ENCODE results near the gene PRICKLE2. TPM values are rescaled to one million over a fixed set of nuclear protein-coding genes. Genes with fewer than 3 reads are reported as not detected.

The PRICKLE2 gene
- total and polyA plus RNA-seq, 2 donors (not counting 1 experiment from before 2014, with no cell fraction given) = 14.1 to 29.4 TPM

DNA sequence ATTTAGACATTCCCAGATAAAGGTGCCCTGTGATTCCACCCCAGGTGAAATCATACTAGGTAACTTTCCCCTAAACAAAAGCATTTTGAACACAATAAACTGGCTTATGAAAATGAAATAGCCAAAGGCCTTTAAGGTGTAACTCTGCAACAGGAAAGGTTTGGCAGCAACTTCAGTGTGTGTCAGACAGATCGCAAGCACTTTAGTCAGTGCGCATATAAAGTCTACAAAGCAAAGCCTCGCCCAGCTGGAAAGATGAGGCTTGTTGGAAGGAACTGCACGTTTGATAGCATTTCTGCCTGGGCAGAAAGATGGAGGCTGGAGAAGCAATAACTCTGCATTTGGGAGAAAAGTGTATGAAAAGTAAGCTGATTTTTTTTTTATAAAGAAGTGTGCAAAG, 57.9 kb downstream of the PRICKLE2 start:
- TF ChIP-seq CTCF (conservative IDR thresholded peaks at IDR 0.05 in 1 of 2, IDR thresholded peaks at IDR 0.05 in 1 of 2; ENCODE audit: low read depth in 1 of 2, low read length in 2 of 2) (no peak), EZH2 (IDR thresholded peaks at IDR 0.05; ENCODE audit: low read length, missing control alignments) (no peak)
- no peaks in the 10 kb centered on the region for H3K27me3 ChIP-seq (ENCODE audit: control insufficient read depth, insufficient read depth, low read length)
- no peak overlapping the region for H3K27ac ChIP-seq (ENCODE audit: insufficient read depth, low read length)
- no peaks in the 10 kb centered on the region for H3K9me3 ChIP-seq (ENCODE audit: control insufficient read depth, insufficient read depth, low read depth, low read length)
- H3K79me2 ChIP-seq (ENCODE audit: control insufficient read depth, insufficient read depth, low read length) = no peaks in the 10 kb centered on the region
- H3K36me3 ChIP-seq (ENCODE audit: control insufficient read depth, insufficient read depth, low read length) = no peaks in the 10 kb centered on the region
- DNase-seq (ENCODE audit: low read depth in 2 of 2) = no peak
- no peak overlapping the region for H3K9ac ChIP-seq (ENCODE audit: insufficient read depth, low read length)
- no peak overlapping the region for H3K4me3 ChIP-seq (replicated peaks in 1 of 4; ENCODE audit: control extremely low read depth in 1 of 4, insufficient read depth in 1 of 4, low read depth in 3 of 4, low read length in 4 of 4)
- H2AFZ ChIP-seq (ENCODE audit: low read length) = no peak overlapping the region
- peaks cover 8% of the 10 kb centered on the region for H3K4me1 ChIP-seq (ENCODE audit: control insufficient read depth, extremely low read depth, insufficient read depth, low read length)
- H3K4me2 ChIP-seq (ENCODE audit: extremely low read depth, insufficient read depth, low read length) = no peak overlapping the region
- H4K20me1 ChIP-seq (ENCODE audit: control insufficient read depth, extremely low read depth, insufficient read depth, low read length) = no peaks in the 10 kb centered on the region

GRCh38 chr3:64166584-64167162, 58.6 kb downstream of the PRICKLE2 start:
- peaks cover 8% of the 10 kb centered on the region for H3K4me1 ChIP-seq (ENCODE audit: control insufficient read depth, extremely low read depth, insufficient read depth, low read length)
- peak in 1 of 2 donors; percentile 74 for DNase-seq (ENCODE audit: low read depth in 2 of 2)
- no peaks in the 10 kb centered on the region for H4K20me1 ChIP-seq (ENCODE audit: control insufficient read depth, extremely low read depth, insufficient read depth, low read length)
- no peaks in the 10 kb centered on the region for H3K36me3 ChIP-seq (ENCODE audit: control insufficient read depth, insufficient read depth, low read length)
- H3K4me3 ChIP-seq (replicated peaks in 1 of 4; ENCODE audit: control extremely low read depth in 1 of 4, insufficient read depth in 1 of 4, low read depth in 3 of 4, low read length in 4 of 4) = no peak overlapping the region
- H3K9me3 ChIP-seq (ENCODE audit: control insufficient read depth, insufficient read depth, low read depth, low read length) = no peaks in the 10 kb centered on the region
- H2AFZ ChIP-seq (ENCODE audit: low read length) = no peak overlapping the region
- no peak overlapping the region for H3K9ac ChIP-seq (ENCODE audit: insufficient read depth, low read length)
- no peaks in the 10 kb centered on the region for H3K79me2 ChIP-seq (ENCODE audit: control insufficient read depth, insufficient read depth, low read length)
- no peak overlapping the region for H3K4me2 ChIP-seq (ENCODE audit: extremely low read depth, insufficient read depth, low read length)
- H3K27ac ChIP-seq (ENCODE audit: insufficient read depth, low read length) = no peak overlapping the region
- no peaks in the 10 kb centered on the region for H3K27me3 ChIP-seq (ENCODE audit: control insufficient read depth, insufficient read depth, low read length)
- TF ChIP-seq CTCF (conservative IDR thresholded peaks at IDR 0.05 in 1 of 2, IDR thresholded peaks at IDR 0.05 in 1 of 2; ENCODE audit: low read depth in 1 of 2, low read length in 2 of 2) (peak in 1 of 2 donors; percentile 32), EZH2 (IDR thresholded peaks at IDR 0.05; ENCODE audit: low read length, missing control alignments) (no peak)

GRCh38 chr3:64164349-64164748, 60.9 kb downstream of the PRICKLE2 start:
- Histone ChIP-seq H3K9ac (ENCODE audit: insufficient read depth, low read length) (no peak overlapping the region), H3K79me2 (ENCODE audit: control insufficient read depth, insufficient read depth, low read length) (no peaks in the 10 kb centered on the region), H3K27me3 (ENCODE audit: control insufficient read depth, insufficient read depth, low read length) (no peaks in the 10 kb centered on the region), H3K27ac (ENCODE audit: insufficient read depth, low read length) (peak overlapping the region; percentile 46), H3K9me3 (ENCODE audit: control insufficient read depth, insufficient read depth, low read depth, low read length) (no peaks in the 10 kb centered on the region), H4K20me1 (ENCODE audit: control insufficient read depth, extremely low read depth, insufficient read depth, low read length) (no peaks in the 10 kb centered on the region), H2AFZ (ENCODE audit: low read length) (no peak overlapping the region), H3K4me1 (ENCODE audit: control insufficient read depth, extremely low read depth, insufficient read depth, low read length) (peaks cover 8% of the 10 kb centered on the region), H3K4me3 (replicated peaks in 1 of 4; ENCODE audit: control extremely low read depth in 1 of 4, insufficient read depth in 1 of 4, low read depth in 3 of 4, low read length in 4 of 4) (no peak overlapping the region), H3K36me3 (ENCODE audit: control insufficient read depth, insufficient read depth, low read length) (peaks cover 2% of the 10 kb centered on the region), H3K4me2 (ENCODE audit: extremely low read depth, insufficient read depth, low read length) (no peak overlapping the region)
- peak in 1 of 2 donors; percentile 54 for DNase-seq (ENCODE audit: low read depth in 2 of 2)
- TF ChIP-seq EZH2 (IDR thresholded peaks at IDR 0.05; ENCODE audit: low read length, missing control alignments) (no peak), CTCF (conservative IDR thresholded peaks at IDR 0.05 in 1 of 2, IDR thresholded peaks at IDR 0.05 in 1 of 2; ENCODE audit: low read depth in 1 of 2, low read length in 2 of 2) (no peak)
